Epithelial cell of proximal tubule (primary cell): ENCODE data around the gene RFT1. TPM values are rescaled to one million over a fixed set of nuclear protein-coding genes. Genes with fewer than 3 reads are reported as not detected.
A peak's percentile ranks its signal among the peaks of the same experiment; 100 is the strongest.

ENCODE experiments used
- DNase-seq: peaks from one replicate; pipeline ENCODE4 v3.0.0-alpha.2; 2011; ENCODE audit warnings: low read depth
- H3K4me3 ChIP-seq: 2 replicates; pipeline ENCODE4 v1.5.1; 2011; ENCODE audit warnings: low read depth, mild to moderate bottlenecking, low read length
- total RNA-seq: library from RNA; depleted of rRNA; stranded (reverse); fragments of >200 nt; gene quantifications from 2 replicates; pipeline ENCODE4 v1.2.3, GENCODE V29; 2015
- TF ChIP-seq, protein P1 (sequence below): conservative IDR thresholded peaks from 2 replicates; pipeline ENCODE4 v1.5.1; 2012; ENCODE audit warnings: low read depth, mild to moderate bottlenecking, low read length

The RFT1 gene
- total RNA-seq, 1 donor from 2014 or later = 25.1 TPM

DNA sequence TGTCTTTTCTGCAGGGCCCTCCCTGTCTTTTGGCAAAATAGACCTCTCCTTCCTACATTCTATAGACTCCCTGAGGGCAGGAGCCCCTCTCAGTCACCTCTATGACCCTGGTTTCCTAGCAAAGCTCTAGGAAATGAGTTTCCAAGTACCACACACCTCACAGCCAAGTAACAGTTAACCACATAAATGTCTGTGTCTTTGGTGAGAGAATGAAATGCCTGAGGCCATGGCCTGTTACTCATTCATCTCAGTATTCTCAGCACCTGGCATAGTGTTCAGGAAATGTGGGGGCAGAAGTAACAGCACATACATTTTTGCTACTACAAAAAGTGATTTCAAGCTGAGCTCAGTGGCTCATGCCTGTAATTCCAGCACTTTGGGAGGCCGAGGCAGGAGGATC, 21.0 kb downstream of the RFT1 start:
- no peak overlapping the region for H3K4me3 ChIP-seq
- DNase-seq = peak; percentile 57
- TF ChIP-seq, protein P1, sequence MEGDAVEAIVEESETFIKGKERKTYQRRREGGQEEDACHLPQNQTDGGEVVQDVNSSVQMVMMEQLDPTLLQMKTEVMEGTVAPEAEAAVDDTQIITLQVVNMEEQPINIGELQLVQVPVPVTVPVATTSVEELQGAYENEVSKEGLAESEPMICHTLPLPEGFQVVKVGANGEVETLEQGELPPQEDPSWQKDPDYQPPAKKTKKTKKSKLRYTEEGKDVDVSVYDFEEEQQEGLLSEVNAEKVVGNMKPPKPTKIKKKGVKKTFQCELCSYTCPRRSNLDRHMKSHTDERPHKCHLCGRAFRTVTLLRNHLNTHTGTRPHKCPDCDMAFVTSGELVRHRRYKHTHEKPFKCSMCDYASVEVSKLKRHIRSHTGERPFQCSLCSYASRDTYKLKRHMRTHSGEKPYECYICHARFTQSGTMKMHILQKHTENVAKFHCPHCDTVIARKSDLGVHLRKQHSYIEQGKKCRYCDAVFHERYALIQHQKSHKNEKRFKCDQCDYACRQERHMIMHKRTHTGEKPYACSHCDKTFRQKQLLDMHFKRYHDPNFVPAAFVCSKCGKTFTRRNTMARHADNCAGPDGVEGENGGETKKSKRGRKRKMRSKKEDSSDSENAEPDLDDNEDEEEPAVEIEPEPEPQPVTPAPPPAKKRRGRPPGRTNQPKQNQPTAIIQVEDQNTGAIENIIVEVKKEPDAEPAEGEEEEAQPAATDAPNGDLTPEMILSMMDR = no peak

DNA sequence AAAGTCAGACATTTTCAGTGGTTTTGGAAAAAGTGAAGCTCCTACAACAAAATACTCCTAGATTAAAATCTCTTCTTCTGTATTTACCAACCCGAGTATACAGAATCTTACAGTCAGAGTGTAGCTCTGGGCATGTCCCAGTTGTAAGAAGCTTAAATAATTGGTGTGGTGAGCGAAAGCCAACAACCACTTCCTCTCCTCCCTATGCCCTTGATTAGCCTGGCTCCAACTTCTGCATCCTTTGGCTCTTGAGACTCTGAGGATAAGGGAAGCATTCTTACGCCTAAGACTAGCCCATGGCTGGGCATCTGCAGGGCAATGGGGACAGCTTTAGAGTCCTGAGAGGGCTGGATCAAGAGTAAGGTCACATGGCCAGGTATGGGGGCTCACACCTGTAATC, 25.5 kb downstream of the RFT1 start:
- no peak overlapping the region for H3K4me3 ChIP-seq
- no peak for DNase-seq
- TF ChIP-seq, protein P1 = no peak

DNA sequence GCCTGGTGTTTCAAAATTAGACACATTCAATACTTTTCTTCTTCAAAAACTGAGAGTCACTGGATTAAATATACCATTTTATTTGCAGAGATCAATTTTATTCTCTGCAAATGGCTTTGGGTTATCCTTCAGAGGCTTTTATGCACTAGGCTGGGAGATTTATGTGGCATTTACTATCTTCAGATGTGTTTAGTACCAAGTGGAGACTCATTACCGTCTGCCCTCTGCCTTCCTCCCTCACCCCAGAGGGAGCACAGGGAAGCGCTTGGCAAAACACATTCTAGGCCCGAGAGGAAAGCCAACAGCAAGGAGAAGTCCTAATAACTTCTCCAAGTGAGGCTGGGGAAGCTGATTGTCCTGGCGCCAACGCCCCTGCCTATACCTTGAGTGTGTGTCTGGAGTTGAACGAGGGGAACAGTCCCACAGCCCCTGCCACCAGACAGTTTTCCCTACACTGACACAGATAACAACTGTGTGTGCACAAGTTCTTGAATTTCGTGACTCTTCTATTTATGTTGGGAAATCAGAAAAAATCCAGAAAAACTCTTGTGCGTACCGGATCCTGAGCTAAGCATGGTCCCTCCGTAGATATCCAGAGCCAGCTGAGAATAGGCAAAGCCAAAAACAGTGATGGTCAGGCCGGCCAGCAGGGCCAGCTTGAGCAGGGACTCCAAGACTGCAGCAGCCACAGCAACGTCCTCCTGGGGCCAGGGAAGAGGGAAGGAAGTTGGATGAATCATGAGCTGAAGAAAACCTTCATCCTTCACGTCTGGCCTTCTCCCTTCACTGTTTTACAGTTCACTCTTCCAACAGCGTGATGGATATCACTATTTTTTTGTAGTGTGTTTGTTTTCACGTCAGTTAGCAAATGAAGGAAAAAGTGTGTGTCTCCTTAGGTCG, 26.6 kb downstream of the RFT1 start:
- no peak overlapping the region for H3K4me3 ChIP-seq
- DNase-seq = no peak
- TF ChIP-seq, protein P1 = no peak

DNA sequence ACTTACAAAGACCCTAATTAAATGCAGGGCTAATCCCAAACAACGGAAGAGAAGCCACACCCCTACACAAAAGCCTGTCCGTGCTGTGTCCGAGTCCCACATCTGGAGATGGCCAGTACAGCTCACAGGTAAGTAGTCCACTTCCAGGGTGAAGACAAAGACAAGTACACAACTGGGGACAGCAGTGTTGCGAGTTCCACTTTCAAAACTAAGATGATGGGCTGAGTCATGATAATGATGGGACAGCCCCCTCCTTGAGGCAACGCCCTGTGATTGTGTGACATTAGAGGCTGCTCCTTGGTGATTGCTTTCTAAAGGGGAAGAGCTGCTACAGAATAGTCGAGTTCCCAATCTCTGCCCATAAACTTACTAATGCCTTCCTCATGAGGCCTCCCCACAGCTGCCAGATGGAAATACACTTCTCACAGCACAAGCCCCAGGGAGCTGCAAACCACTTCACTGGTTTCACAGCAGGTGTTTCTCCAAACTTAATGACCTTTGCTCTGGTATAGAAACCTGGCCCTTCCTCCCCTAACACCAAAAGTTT, 27.6 kb downstream of the RFT1 start:
- TF ChIP-seq, protein P1 = no peak

DNA sequence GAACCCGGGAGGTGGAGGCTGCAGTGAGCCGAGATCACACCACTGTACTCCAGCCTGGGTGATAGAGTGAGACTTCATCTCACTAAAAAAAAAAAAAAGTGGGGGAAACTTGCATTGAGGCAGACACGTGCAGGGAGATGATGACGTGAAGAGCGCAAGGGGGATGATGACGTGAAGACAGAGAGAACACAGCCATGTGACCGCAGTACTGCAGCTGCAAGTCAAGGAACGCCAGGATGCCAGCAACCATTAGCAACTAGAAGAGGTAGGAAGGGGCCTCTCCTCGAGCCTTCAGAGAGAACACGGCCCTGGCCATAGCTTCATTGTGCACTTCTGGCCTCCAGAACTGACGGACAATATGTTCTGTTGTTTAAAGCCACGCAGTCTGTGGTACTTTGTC, 28.3 kb downstream of the RFT1 start:
- TF ChIP-seq, protein P1 = no peak
- H3K4me3 ChIP-seq = no peak overlapping the region
- no peak for DNase-seq

More for the DNA sequence above, 27.6 kb downstream of the RFT1 start:
- no peak for DNase-seq
- no peak overlapping the region for H3K4me3 ChIP-seq

DNA sequence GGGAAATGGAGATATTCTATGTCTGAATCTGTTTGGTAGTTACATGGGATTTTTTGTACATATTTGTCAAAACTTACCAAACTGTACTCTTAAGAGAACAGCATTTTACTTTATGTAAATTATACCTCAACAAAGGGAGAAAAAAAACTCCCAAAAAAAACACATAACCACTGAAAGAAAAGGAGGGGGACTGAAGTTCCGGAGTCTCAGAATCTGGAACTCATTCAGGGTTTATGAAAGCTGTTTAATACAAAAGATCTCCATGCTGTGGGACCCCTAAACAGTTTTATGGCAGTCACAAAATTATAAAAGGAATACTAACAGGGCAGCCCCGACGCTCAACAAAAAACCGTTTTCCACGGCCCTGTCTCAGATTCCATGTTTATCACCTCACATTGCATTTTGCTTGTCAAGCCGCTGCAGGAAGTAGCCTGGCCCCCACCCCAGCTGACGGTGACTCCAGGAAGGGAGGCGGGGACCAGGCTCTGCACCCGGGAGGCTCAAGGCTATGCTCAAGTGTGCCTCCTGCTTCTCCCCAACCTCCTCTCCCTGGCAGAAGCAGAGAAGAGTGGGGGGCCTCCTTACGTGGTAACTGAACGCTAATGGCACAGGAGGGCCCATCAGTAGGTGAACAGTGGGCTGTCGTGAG, 29.3 kb downstream of the RFT1 start:
- TF ChIP-seq, protein P1 = no peak
- no peak overlapping the region for H3K4me3 ChIP-seq
- DNase-seq = no peak
